GM19023 (cell line): ENCODE measurements around the gene GPC6.

ENCODE experiments used
- ATAC-seq: cut with Tn5 transposase; IDR thresholded peaks from one replicate; pipeline ENCODE4 v1.9.1; 2021; ENCODE audit warnings: mild to moderate bottlenecking, moderate library complexity; ENCODE audit not compliant: unreplicated experiment

Gene GPC6

GRCh38 chr13:94218951-94219350 lies 992.3 kb downstream of the GPC6 start:
- no peak for ATAC-seq

- ATAC-seq: no peak
Observed at GRCh38 chr13:94224670-94225069, 998.1 kb downstream of the GPC6 start.

- no peak for ATAC-seq
Observed at GRCh38 chr13:94227255-94227879, 1000.8 kb downstream of the GPC6 start.

- no peak for ATAC-seq
Observed at GRCh38 chr13:94228763-94229162, 1002.2 kb downstream of the GPC6 start.

- no peak for ATAC-seq
Observed at GRCh38 chr13:94232161-94232950, 1005.7 kb downstream of the GPC6 start.

GRCh38 chr13:94232956-94233355 lies 1006.3 kb downstream of the GPC6 start:
- no peak for ATAC-seq

GRCh38 chr13:94233401-94233800 lies 1006.8 kb downstream of the GPC6 start:
- no peak for ATAC-seq

- no peak for ATAC-seq
Observed at GRCh38 chr13:94233837-94234236, 1007.2 kb downstream of the GPC6 start.

GRCh38 chr13:94234738-94235137 lies 1008.1 kb downstream of the GPC6 start:
- ATAC-seq: no peak

GRCh38 chr13:94236132-94236531 lies 1009.5 kb downstream of the GPC6 start:
- no peak for ATAC-seq

GRCh38 chr13:94236872-94237271 lies 1010.3 kb downstream of the GPC6 start:
- ATAC-seq: no peak

GRCh38 chr13:94239135-94239534 lies 1012.5 kb downstream of the GPC6 start:
- no peak for ATAC-seq

- no peak for ATAC-seq
Observed at GRCh38 chr13:94242554-94242953, 1015.9 kb downstream of the GPC6 start.

- no peak for ATAC-seq
Observed at GRCh38 chr13:94243551-94243950, 1016.9 kb downstream of the GPC6 start.

GRCh38 chr13:94246495-94246894 lies 1019.9 kb downstream of the GPC6 start:
- ATAC-seq: no peak

GRCh38 chr13:94247890-94248289 lies 1021.3 kb downstream of the GPC6 start:
- ATAC-seq: no peak

GRCh38 chr13:94248454-94249228 lies 1022.0 kb downstream of the GPC6 start:
- ATAC-seq: no peak

GRCh38 chr13:94249512-94249911 lies 1022.9 kb downstream of the GPC6 start:
- ATAC-seq: no peak

- no peak for ATAC-seq
Observed at GRCh38 chr13:94251831-94252608, 1025.4 kb downstream of the GPC6 start.

GRCh38 chr13:94254737-94255136 lies 1028.1 kb downstream of the GPC6 start:
- no peak for ATAC-seq

GRCh38 chr13:94256721-94257120 lies 1030.1 kb downstream of the GPC6 start:
- no peak for ATAC-seq
